K562 (cell line): Measurements from ENCODE around the gene ZNF548. TPM values are rescaled to one million over a fixed set of nuclear protein-coding genes. Genes with fewer than 3 reads are reported as not detected.

Experiments
- BRF2 ChIP-seq: IDR thresholded peaks from 3 replicates; pipeline ENCODE4 v1.6.1; 2011; ENCODE audit warnings: borderline replicate concordance, mild to moderate bottlenecking; ENCODE audit not compliant: insufficient read length, insufficient read depth
- CTCF ChIP-seq, 3 experiments: IDR thresholded peaks in 2 of 3; conservative IDR thresholded peaks in 1 of 3; 2 replicates each; pipeline ENCODE4 v1.5.1; 2011 to 2012; ENCODE audit warnings: low read length in 3 of 3, mild to moderate bottlenecking in 3 of 3, control low read depth in 2 of 3, improper control_type of control experiment in 1 of 3, inconsistent platforms in 1 of 3, low read depth in 1 of 3, mixed read lengths in 1 of 3, moderate library complexity in 1 of 3; ENCODE audit not compliant: insufficient read depth in 2 of 3
- HIVEP1 ChIP-seq: fragments of 250-450 bp; sonication (Bioruptor Pico); IDR thresholded peaks from 2 replicates; pipeline ENCODE4 v1.4.0; 2020; ENCODE audit warnings: mild to moderate bottlenecking
- KDM1A ChIP-seq, 2 experiments: fragments of 450-650 bp; IDR thresholded peaks; 2 replicates each; pipeline ENCODE4 v1.6.1; 2016; ENCODE audit warnings: mild to moderate bottlenecking in 2 of 2
- POLR2G ChIP-seq: fragments of 200-400 bp; formaldehyde crosslinking; IDR thresholded peaks from 2 replicates; pipeline ENCODE4 v1.6.1; 2017; ENCODE audit warnings: low read depth, mild to moderate bottlenecking, antibody characterized with exemption, low read length, moderate library complexity
- RBM22 ChIP-seq: fragments of 200-400 bp; formaldehyde crosslinking; IDR thresholded peaks from 2 replicates; pipeline ENCODE4 v1.6.1; 2018; ENCODE audit warnings: low read length, low read depth; ENCODE audit not compliant: poor library complexity, severe bottlenecking
- STAT5A ChIP-seq: IDR thresholded peaks from 2 replicates; pipeline ENCODE4 v1.6.1; 2012; ENCODE audit warnings: low read length, inconsistent platforms, borderline replicate concordance
- ZMIZ1 ChIP-seq, 2 experiments: fragments of 150-350 bp in 1 of 2; IDR thresholded peaks; 2 replicates each; pipeline ENCODE4 v1.6.1; 2012 to 2016; ENCODE audit warnings: low read depth in 2 of 2, low read length in 2 of 2, mild to moderate bottlenecking in 1 of 2, moderate library complexity in 1 of 2
- ZNF407 ChIP-seq: fragments of 450-650 bp; IDR thresholded peaks from 2 replicates; pipeline ENCODE4 v1.6.1; 2016; ENCODE audit warnings: low read depth
- polyA plus RNA-seq, 8 experiments: library from polyadenylated mRNA; depleted of rRNA in 4 of 8; stranded (reverse) in 5 of 8; unstranded in 3 of 8; fragments of >200 nt; fragmentation: Nextera tagmentation in 2 of 8; fragmentation: Illumina TruSeq in 1 of 8; extraction: Ambion mirVana in 2 of 8; extraction: Trizol in 1 of 8; gene quantifications; 2 replicates each; pipeline versions ENCODE4 v1.2.1 to v1.2.3, GENCODE V29; 2011 to 2014; ENCODE audit warnings: inconsistent platforms in 1 of 8, missing spikeins in 1 of 8
- total RNA-seq, 7 experiments: library from RNA; depleted of rRNA in 6 of 7; stranded (reverse); fragments of >200 nt in 6 of 7; fragmentation: Illumina TruSeq in 2 of 7; extraction: Trizol in 2 of 7; gene quantifications; 2 replicates each; pipeline versions ENCODE4 v1.2.1 to v1.2.3, GENCODE V29; 2011 to 2021; ENCODE audit warnings: low replicate concordance in 1 of 7

The ZNF548 gene
- total and polyA plus RNA-seq, 9 of the 15 experiments (the other 6 are each of a cell fraction or from before 2014, with no cell fraction given) = 1.5 to 8.7 (median 4.5) TPM

GRCh38 chr19:57410877-57411671, 21.4 kb downstream of the ZNF548 start, which contains the start of gene ZNF17 (continued):
- TF ChIP-seq CTCF (IDR thresholded peaks at IDR 0.05 in 2 of 3, conservative IDR thresholded peaks at IDR 0.05 in 1 of 3; ENCODE audit: insufficient read depth in 2 of 3, low read depth in 1 of 3, low read length in 3 of 3) = no peak
- no peak for TF ChIP-seq BRF2
- peak; percentile 57; the same call in 1 of the 2 replicates for TF ChIP-seq ZNF407
- peak; percentile 65 for TF ChIP-seq POLR2G
- TF ChIP-seq KDM1A (IDR thresholded peaks at IDR 0.05) = no peak
- TF ChIP-seq ZMIZ1 (IDR thresholded peaks at IDR 0.05; ENCODE audit: low read depth in 2 of 2, low read length in 2 of 2) = no peak
- no peak for TF ChIP-seq HIVEP1 (CRISPR knock-in tag)
- no peak for TF ChIP-seq RBM22
- TF ChIP-seq STAT5A = no peak
